CD4-positive, alpha-beta T cell (primary cell): ENCODE results near the gene ZFP3. TPM values are rescaled to one million over a fixed set of nuclear protein-coding genes. Genes with fewer than 3 reads are reported as not detected.
"Not testable (repeated sequence)": the region's sequence is repeated elsewhere in the genome, so short reads cannot be mapped to it uniquely, and the experiment has no call there.

Experiments
- ATAC-seq: fragments of 200-7000 bp; cut with Tn5 transposase; one replicate; pipeline ENCODE4 v1.10.0; 2022; ENCODE audit warnings: mild to moderate bottlenecking; ENCODE audit not compliant: poor library complexity
- CTCF ChIA-PET: fragments of 350-600 bp; sonication (Branson Sonifier 250); formaldehyde crosslinking; loops from one replicate; lab custom pipeline; 2021; ENCODE audit warnings: antibody characterized with exemption, inconsistent platforms; lab: Charles Lee
- POLR2A ChIA-PET: fragments of 350-600 bp; sonication (Branson Sonifier 250); formaldehyde crosslinking; loops from one replicate; lab custom pipeline; 2021; ENCODE audit warnings: antibody characterized with exemption, inconsistent platforms; lab: Charles Lee
- DNase-seq, 14 experiments: peaks; one replicate each; pipeline ENCODE4 v3.0.0-alpha.2; 2013 to 2020; ENCODE audit warnings: mixed read lengths in 2 of 14
- H3K27ac ChIP-seq, 2 donors: one replicate each; pipeline versions ENCODE4 v1.5.1 to v1.7.0; 2013; ENCODE audit warnings: low read length in 2 of 2, low read depth in 1 of 2, mild to moderate bottlenecking in 1 of 2
- H3K27me3 ChIP-seq, 2 experiments: 1 replicate in 1 of 2; 2 replicates in 1 of 2; pipeline versions ENCODE4 v1.6.1 to v1.7.0; 2013; ENCODE audit warnings: low read length in 2 of 2, control low read depth in 1 of 2, mild to moderate bottlenecking in 1 of 2, moderate library complexity in 1 of 2; ENCODE audit not compliant: insufficient read depth in 2 of 2, control insufficient read depth in 1 of 2
- H3K36me3 ChIP-seq: one replicate; pipeline ENCODE4 v1.6.1; 2013; ENCODE audit warnings: low read length, control low read depth; ENCODE audit not compliant: insufficient read depth
- H3K4me1 ChIP-seq: one replicate; pipeline ENCODE4 v1.6.1; 2013; ENCODE audit warnings: low read length, control low read depth; ENCODE audit not compliant: insufficient read depth
- H3K4me3 ChIP-seq: one replicate; pipeline ENCODE4 v1.5.1; 2013; ENCODE audit warnings: mild to moderate bottlenecking, low read length, moderate library complexity
- H3K9me3 ChIP-seq, 2 experiments: 1 replicate in 1 of 2; 2 replicates in 1 of 2; pipeline versions ENCODE4 v1.6.1 to v1.7.0; 2013; ENCODE audit warnings: low read length in 2 of 2, mild to moderate bottlenecking in 2 of 2, control low read depth in 1 of 2, moderate library complexity in 1 of 2; ENCODE audit not compliant: control insufficient read depth in 1 of 2, insufficient read depth in 1 of 2
- H3K27ac Mint-ChIP-seq: one replicate; pipeline ENCODE4 v1.8.0; 2020; ENCODE audit warnings: mixed read lengths
- H3K27me3 Mint-ChIP-seq: one replicate; pipeline ENCODE4 v1.8.0; 2021; ENCODE audit warnings: mixed read lengths
- H3K36me3 Mint-ChIP-seq: one replicate; pipeline ENCODE4 v1.8.0; 2021; ENCODE audit warnings: low read depth, mixed read lengths
- H3K4me1 Mint-ChIP-seq: one replicate; pipeline ENCODE4 v1.8.0; 2021; ENCODE audit warnings: low read depth, mixed read lengths
- H3K4me3 Mint-ChIP-seq: one replicate; pipeline ENCODE4 v1.8.0; 2020; ENCODE audit warnings: mild to moderate bottlenecking, mixed read lengths
- H3K9me3 Mint-ChIP-seq: one replicate; pipeline ENCODE4 v1.8.0; 2020; ENCODE audit warnings: mixed read lengths
- intact Hi-C, 2 experiments: fragments of 100-400 bp; cut with DNase I in 1 of 2; cut with micrococcal nuclease in 1 of 2; formaldehyde crosslinking; loops; one replicate each; pipeline versions ENCODE4 v1.15.1 to v1.9.0; 2023 to 2025; cut with DNase I, micrococcal nuclease
- total RNA-seq, 174 experiments: library from RNA in 2 of 174; stranded (reverse) in 2 of 174; gene quantifications; one replicate each; pipeline ENCODE4 v1.2.3 and lab custom pipeline; 2021 to 2026
- TF ChIP-seq, protein P1 (sequence below): fragments of 200-600 bp; IDR thresholded peaks from one replicate; pipeline ENCODE4 v1.8.0; 2022; ENCODE audit warnings: antibody characterized with exemption, mild to moderate bottlenecking

The ZFP3 gene
- total RNA-seq, 2 experiments from 2014 or later, result 2.4 TPM

DNA sequence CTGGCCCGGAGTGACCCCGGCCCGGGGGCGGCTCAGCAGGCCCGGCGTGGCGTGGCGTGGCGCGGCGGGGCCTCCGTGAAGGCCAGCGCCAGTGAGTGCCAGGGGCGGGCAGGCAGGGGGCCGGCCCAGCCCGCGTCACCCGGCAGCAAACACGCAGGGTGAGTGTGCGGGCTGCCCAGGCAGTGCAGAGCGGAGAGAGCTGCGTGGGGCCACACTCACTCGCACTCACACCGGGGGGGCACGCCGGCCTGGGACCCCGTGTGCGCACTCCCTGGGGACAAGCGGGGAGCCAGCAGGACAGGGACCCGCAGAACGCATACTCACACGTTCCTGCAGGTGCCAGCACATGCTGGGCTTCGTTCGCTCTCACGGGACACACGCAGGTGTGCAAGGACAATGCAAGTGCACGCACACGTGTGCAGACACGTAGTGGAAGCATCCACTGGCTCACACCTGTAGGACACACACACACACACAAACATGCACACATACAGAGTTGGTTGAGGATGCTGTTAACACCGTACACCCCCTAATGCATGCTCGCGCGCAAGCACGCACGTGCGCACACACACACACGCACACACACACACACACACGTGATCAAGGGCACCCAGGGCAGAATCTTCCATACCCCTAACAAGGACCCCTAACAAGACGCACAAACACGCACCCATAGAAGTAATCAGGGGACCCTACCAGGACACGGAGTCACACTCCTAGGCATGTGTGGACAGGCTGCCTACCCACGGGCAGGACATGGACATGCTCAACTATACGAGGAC lies 45.3 kb downstream of the ZFP3 start:
- intact Hi-C loops, result no loop called here
- H3K27ac ChIP-seq, result no peak overlapping the region
- peaks cover 0 to 8% of the 10 kb centered on the region in 2 experiments for H3K9me3 ChIP-seq
- H3K27me3 ChIP-seq, result peaks cover 21 to 27% of the 10 kb centered on the region in 2 experiments
- Mint-ChIP-seq H3K4me1 (no peaks in the 10 kb centered on the region), H3K27ac (no peak overlapping the region), H3K9me3 (no peaks in the 10 kb centered on the region), H3K4me3 (no peak overlapping the region), H3K27me3 (peaks cover 73% of the 10 kb centered on the region), H3K36me3 (no peaks in the 10 kb centered on the region)
- ATAC-seq, result no peak
- H3K4me1 ChIP-seq, result peaks cover 5% of the 10 kb centered on the region
- DNase-seq, result peak in 1 of 14 experiments; percentile 23
- ChIA-PET CTCF (no interaction called here), POLR2A (no interaction called here)
- TF ChIP-seq, protein P1, sequence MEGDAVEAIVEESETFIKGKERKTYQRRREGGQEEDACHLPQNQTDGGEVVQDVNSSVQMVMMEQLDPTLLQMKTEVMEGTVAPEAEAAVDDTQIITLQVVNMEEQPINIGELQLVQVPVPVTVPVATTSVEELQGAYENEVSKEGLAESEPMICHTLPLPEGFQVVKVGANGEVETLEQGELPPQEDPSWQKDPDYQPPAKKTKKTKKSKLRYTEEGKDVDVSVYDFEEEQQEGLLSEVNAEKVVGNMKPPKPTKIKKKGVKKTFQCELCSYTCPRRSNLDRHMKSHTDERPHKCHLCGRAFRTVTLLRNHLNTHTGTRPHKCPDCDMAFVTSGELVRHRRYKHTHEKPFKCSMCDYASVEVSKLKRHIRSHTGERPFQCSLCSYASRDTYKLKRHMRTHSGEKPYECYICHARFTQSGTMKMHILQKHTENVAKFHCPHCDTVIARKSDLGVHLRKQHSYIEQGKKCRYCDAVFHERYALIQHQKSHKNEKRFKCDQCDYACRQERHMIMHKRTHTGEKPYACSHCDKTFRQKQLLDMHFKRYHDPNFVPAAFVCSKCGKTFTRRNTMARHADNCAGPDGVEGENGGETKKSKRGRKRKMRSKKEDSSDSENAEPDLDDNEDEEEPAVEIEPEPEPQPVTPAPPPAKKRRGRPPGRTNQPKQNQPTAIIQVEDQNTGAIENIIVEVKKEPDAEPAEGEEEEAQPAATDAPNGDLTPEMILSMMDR, result no peak
- H3K4me3 ChIP-seq, result no peak overlapping the region
- H3K36me3 ChIP-seq, result no peaks in the 10 kb centered on the region

DNA sequence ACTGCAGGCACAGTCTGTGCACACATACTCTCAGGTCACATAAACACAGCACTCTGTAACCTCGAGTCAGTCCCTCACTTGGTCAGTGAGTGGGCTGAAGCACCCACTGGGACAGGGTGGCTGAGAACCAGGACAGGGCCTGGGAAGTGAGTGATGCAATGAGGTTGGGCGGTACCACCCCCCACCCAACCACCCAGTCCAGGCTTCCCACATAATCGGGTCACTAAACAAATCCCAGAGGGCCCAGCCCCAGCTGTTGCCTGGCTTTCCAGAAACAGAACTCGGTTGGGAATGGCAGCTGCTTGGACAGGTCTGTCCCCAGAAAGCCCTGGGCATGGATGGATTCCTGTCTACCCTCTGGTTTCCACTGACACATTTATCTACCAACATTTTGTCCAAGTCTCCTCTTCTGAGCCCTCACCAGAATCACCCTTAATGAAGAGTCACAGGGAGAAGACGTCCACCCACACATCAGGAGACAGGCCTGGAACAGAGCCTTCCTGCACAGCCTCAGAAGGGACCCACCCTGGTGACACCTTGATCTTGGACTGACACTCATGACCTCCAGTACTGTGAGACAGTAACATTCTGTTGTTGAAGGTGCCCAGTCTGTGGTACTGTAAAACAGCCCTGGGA lies 46.0 kb downstream of the ZFP3 start:
- H3K36me3 Mint-ChIP-seq, H3K9me3 ChIP-seq, H3K27ac Mint-ChIP-seq, H3K36me3 ChIP-seq, H3K4me3 ChIP-seq, intact Hi-C loops, H3K4me3 Mint-ChIP-seq, H3K4me1 ChIP-seq, H3K27ac ChIP-seq, CTCF ChIA-PET, H3K9me3 Mint-ChIP-seq, H3K4me1 Mint-ChIP-seq, ATAC-seq, POLR2A ChIA-PET: not testable (repeated sequence)
- H3K27me3 ChIP-seq, result peaks cover 21 to 27% of the 10 kb centered on the region in 2 experiments
- peak in 2 of 14 experiments; percentile 2 to 23 for DNase-seq
- peaks cover 66% of the 10 kb centered on the region for H3K27me3 Mint-ChIP-seq

DNA sequence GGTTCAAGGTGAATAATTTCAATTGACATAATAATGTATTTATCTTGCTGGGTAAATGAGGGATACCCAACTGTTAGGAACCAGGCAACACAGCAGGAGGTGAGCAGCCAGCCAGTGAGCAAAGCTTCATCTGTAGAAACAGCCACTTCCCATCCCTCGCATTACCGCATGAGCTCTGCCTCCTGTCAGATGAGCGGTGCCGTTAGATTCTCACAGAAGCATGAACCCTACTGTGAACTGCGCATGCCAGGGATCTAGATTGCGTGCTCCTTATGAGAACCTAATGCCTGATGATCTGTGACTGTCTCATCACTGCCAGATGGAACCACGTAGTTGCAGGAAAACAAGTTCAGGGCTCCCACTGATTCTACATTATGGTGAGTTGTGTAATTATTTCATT lies 46.6 kb downstream of the ZFP3 start:
- DNase-seq, result peak in 1 of 14 experiments; percentile 0
- H3K9me3 ChIP-seq, H3K4me3 ChIP-seq, H3K4me3 Mint-ChIP-seq, H3K36me3 ChIP-seq, CTCF ChIA-PET, intact Hi-C loops, H3K36me3 Mint-ChIP-seq, H3K27ac Mint-ChIP-seq, POLR2A ChIA-PET, H3K4me1 Mint-ChIP-seq, H3K9me3 Mint-ChIP-seq, ATAC-seq, H3K4me1 ChIP-seq, H3K27ac ChIP-seq: not testable (repeated sequence)
- H3K27me3 Mint-ChIP-seq, result peaks cover 66% of the 10 kb centered on the region
- H3K27me3 ChIP-seq, result peaks cover 21 to 27% of the 10 kb centered on the region in 2 experiments

DNA sequence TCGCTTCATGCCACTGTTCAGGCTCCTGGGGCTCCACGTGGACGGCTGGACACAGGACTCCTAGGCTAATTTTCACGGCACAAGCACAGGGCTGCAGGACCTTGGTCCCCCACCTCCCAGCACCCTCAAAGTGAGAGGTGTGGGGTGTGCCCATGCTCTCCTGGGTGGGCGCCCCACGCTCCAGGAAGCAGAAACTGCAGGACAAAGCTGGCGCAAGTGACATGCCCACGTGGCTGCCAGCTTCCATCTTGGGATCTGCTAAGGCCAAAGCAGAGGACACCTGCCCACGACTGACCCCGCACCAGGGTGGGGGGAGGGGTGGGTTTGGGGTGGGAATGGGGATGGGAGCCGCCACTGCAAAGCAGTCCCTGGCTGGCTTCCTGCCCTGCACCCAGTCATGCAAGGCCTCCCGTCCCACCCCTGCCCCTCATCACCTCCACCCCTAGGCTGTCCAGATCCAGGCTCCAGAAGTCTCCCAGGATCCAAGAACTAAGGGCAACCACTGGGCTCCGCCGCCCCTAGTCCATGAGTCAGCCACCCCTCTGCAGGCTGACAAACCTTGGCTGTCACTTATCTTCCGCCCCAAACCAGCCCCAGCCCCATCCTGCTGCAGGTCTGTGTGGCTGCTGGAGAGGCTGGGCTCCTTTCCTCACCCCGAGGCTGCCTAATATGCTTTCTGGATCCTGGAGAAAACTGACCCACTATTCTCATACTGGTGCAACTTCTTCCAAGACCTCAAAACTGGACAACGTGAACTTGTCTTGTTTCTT lies 48.6 kb downstream of the ZFP3 start:
- H3K4me3 Mint-ChIP-seq, result no peak overlapping the region
- no peak overlapping the region for H3K27ac ChIP-seq
- no peak overlapping the region for H3K4me3 ChIP-seq
- H3K9me3 ChIP-seq, result peaks cover 0 to 8% of the 10 kb centered on the region in 2 experiments
- intact Hi-C loops, result no loop called here
- H3K27ac Mint-ChIP-seq, result no peak overlapping the region
- peaks cover 46% of the 10 kb centered on the region for H3K27me3 Mint-ChIP-seq
- peaks cover 5% of the 10 kb centered on the region for H3K4me1 ChIP-seq
- H3K4me1 Mint-ChIP-seq, result no peaks in the 10 kb centered on the region
- peaks cover 16 to 17% of the 10 kb centered on the region in 2 experiments for H3K27me3 ChIP-seq
- ChIA-PET POLR2A (no interaction called here), CTCF (no interaction called here)
- peak in 2 of 14 experiments; percentile 1 to 28 for DNase-seq
- TF ChIP-seq, protein P1, result no peak
- no peaks in the 10 kb centered on the region for H3K36me3 ChIP-seq
- no peak for ATAC-seq
- no peaks in the 10 kb centered on the region for H3K9me3 Mint-ChIP-seq
- H3K36me3 Mint-ChIP-seq, result no peaks in the 10 kb centered on the region
